ENCODE results near the gene CDH20. TPM values are rescaled to one million over a fixed set of nuclear protein-coding genes. Genes with fewer than 3 reads are reported as not detected.

Gene CDH20
- total RNA-seq, 1 experiment from 2014 or later: not detected

- no peak for DNase-seq (ENCODE audit: unreplicated experiment)
- ChIA-PET CTCF (interaction anchor here (1.2 kb wide), 1 partner anchor 32 kb away, joined by 3 read pairs; no protein-coding TSS in a partner anchor), POLR2A (interaction anchor here (0.7 kb wide), 1 partner anchor 12 kb away, joined by 3 read pairs; no protein-coding TSS in a partner anchor)
- no TSS peak for BruUV-seq (replicated peaks)
- Mint-ChIP-seq H3K4me3 (ENCODE audit: unreplicated experiment) (no peak overlapping the region), H3K27me3 (ENCODE audit: insufficient read depth, unreplicated experiment) (peaks cover 34% of the 10 kb centered on the region), H3K27ac (ENCODE audit: low read depth, unreplicated experiment) (no peak overlapping the region), H3K4me1 (ENCODE audit: insufficient read depth, unreplicated experiment) (no peaks in the 10 kb centered on the region), H3K36me3 (ENCODE audit: insufficient read depth, unreplicated experiment) (no peaks in the 10 kb centered on the region), H3K9me3 (ENCODE audit: unreplicated experiment) (no peaks in the 10 kb centered on the region)
- TF ChIP-seq CTCF (IDR thresholded peaks at IDR 0.05; ENCODE audit: unreplicated experiment): no peak
- intact Hi-C loops (cut with micrococcal nuclease): no loop called here
Measured at GRCh38 chr18:61470031-61470674, 136.9 kb downstream of the CDH20 start.

GRCh38 chr18:61471541-61471940 lies 138.3 kb downstream of the CDH20 start:
- TF ChIP-seq CTCF (IDR thresholded peaks at IDR 0.05; ENCODE audit: unreplicated experiment): no peak
- Mint-ChIP-seq H3K4me3 (ENCODE audit: unreplicated experiment) (no peak overlapping the region), H3K27ac (ENCODE audit: low read depth, unreplicated experiment) (no peak overlapping the region), H3K9me3 (ENCODE audit: unreplicated experiment) (no peaks in the 10 kb centered on the region), H3K27me3 (ENCODE audit: insufficient read depth, unreplicated experiment) (peaks cover 48% of the 10 kb centered on the region), H3K36me3 (ENCODE audit: insufficient read depth, unreplicated experiment) (no peaks in the 10 kb centered on the region), H3K4me1 (ENCODE audit: insufficient read depth, unreplicated experiment) (no peaks in the 10 kb centered on the region)
- POLR2A ChIA-PET: no interaction called here
- BruUV-seq (replicated peaks): no TSS peak
- intact Hi-C loops (cut with micrococcal nuclease): no loop called here
- DNase-seq (ENCODE audit: unreplicated experiment): no peak
- CTCF ChIA-PET: interaction anchor here (0.7 to 1.3 kb wide), 2 partner anchors 20 to 150 kb away, joined by 3 read pairs; no protein-coding TSS in a partner anchor

GRCh38 chr18:61471942-61472341 lies 138.7 kb downstream of the CDH20 start:
- ChIA-PET CTCF (interaction anchor here (0.7 to 1.3 kb wide), 2 partner anchors 20 to 150 kb away, joined by 3 read pairs; no protein-coding TSS in a partner anchor), POLR2A (no interaction called here)
- H3K4me3 Mint-ChIP-seq (ENCODE audit: unreplicated experiment): no peak overlapping the region
- H3K9me3 Mint-ChIP-seq (ENCODE audit: unreplicated experiment): no peaks in the 10 kb centered on the region
- no peaks in the 10 kb centered on the region for H3K36me3 Mint-ChIP-seq (ENCODE audit: insufficient read depth, unreplicated experiment)
- TF ChIP-seq CTCF (IDR thresholded peaks at IDR 0.05; ENCODE audit: unreplicated experiment): no peak
- no peak overlapping the region for H3K27ac Mint-ChIP-seq (ENCODE audit: low read depth, unreplicated experiment)
- no peak for DNase-seq (ENCODE audit: unreplicated experiment)
- no TSS peak for BruUV-seq (replicated peaks)
- intact Hi-C loops (cut with micrococcal nuclease): no loop called here
- peaks cover 52% of the 10 kb centered on the region for H3K27me3 Mint-ChIP-seq (ENCODE audit: insufficient read depth, unreplicated experiment)
- H3K4me1 Mint-ChIP-seq (ENCODE audit: insufficient read depth, unreplicated experiment): no peaks in the 10 kb centered on the region

GRCh38 chr18:61474341-61474740 lies 141.1 kb downstream of the CDH20 start:
- Mint-ChIP-seq H3K27me3 (ENCODE audit: insufficient read depth, unreplicated experiment) (peaks cover 53% of the 10 kb centered on the region), H3K27ac (ENCODE audit: low read depth, unreplicated experiment) (no peak overlapping the region), H3K9me3 (ENCODE audit: unreplicated experiment) (no peaks in the 10 kb centered on the region), H3K4me3 (ENCODE audit: unreplicated experiment) (no peak overlapping the region), H3K36me3 (ENCODE audit: insufficient read depth, unreplicated experiment) (no peaks in the 10 kb centered on the region), H3K4me1 (ENCODE audit: insufficient read depth, unreplicated experiment) (no peaks in the 10 kb centered on the region)
- intact Hi-C loops (cut with micrococcal nuclease): no loop called here
- no peak for DNase-seq (ENCODE audit: unreplicated experiment)
- no TSS peak for BruUV-seq (replicated peaks)
- TF ChIP-seq CTCF (IDR thresholded peaks at IDR 0.05; ENCODE audit: unreplicated experiment): no peak
- ChIA-PET POLR2A (no interaction called here), CTCF (interaction anchor here (0.7 kb wide), 1 partner anchor 40 kb away, joined by 3 read pairs; no protein-coding TSS in a partner anchor)

Data from MCF 10A (cell line).